Skeletal muscle satellite cell (primary cell): ENCODE measurements around the gene MOGAT3.

Experiments
- H3K27me3 ChIP-seq: 2 replicates; pipeline ENCODE4 v1.7.0; 2013; ENCODE audit warnings: low read length; ENCODE audit not compliant: control insufficient read depth, insufficient read depth
- H3K36me3 ChIP-seq: 2 replicates; pipeline ENCODE4 v1.7.0; 2013; ENCODE audit warnings: mild to moderate bottlenecking, control low read depth, low read length; ENCODE audit not compliant: insufficient read depth
- H3K4me1 ChIP-seq: 2 replicates; pipeline ENCODE4 v1.7.0; 2013; ENCODE audit warnings: low read length; ENCODE audit not compliant: control insufficient read depth, insufficient read depth
- H3K4me2 ChIP-seq: 2 replicates; pipeline ENCODE4 v1.7.0; 2013; ENCODE audit warnings: mild to moderate bottlenecking, low read length
- H3K4me3 ChIP-seq: 2 replicates; pipeline ENCODE4 v1.7.0; 2013; ENCODE audit warnings: low read length
- H3K9ac ChIP-seq: 2 replicates; pipeline ENCODE4 v1.7.0; 2013; ENCODE audit warnings: mild to moderate bottlenecking, low read depth, low read length, moderate library complexity
- H3K9me3 ChIP-seq: replicated peaks from 2 replicates; pipeline ENCODE4 v1.7.0; 2013; ENCODE audit warnings: mild to moderate bottlenecking, control low read depth, low read length

The MOGAT3 gene

GRCh38 chr7:101226721-101227120 is 25.9 kb upstream of the MOGAT3 start:
- H3K9me3 ChIP-seq = no peaks in the 10 kb centered on the region
- H3K4me3 ChIP-seq = no peak overlapping the region
- no peak overlapping the region for H3K9ac ChIP-seq
- no peak overlapping the region for H3K4me2 ChIP-seq
- H3K36me3 ChIP-seq = peaks cover 41% of the 10 kb centered on the region
- no peaks in the 10 kb centered on the region for H3K27me3 ChIP-seq
- no peaks in the 10 kb centered on the region for H3K4me1 ChIP-seq

GRCh38 chr7:101225650-101226049 is 24.8 kb upstream of the MOGAT3 start:
- no peaks in the 10 kb centered on the region for H3K9me3 ChIP-seq
- peaks cover 38% of the 10 kb centered on the region for H3K36me3 ChIP-seq
- H3K9ac ChIP-seq = no peak overlapping the region
- H3K27me3 ChIP-seq = no peaks in the 10 kb centered on the region
- no peak overlapping the region for H3K4me3 ChIP-seq
- no peak overlapping the region for H3K4me2 ChIP-seq
- no peaks in the 10 kb centered on the region for H3K4me1 ChIP-seq

GRCh38 chr7:101223528-101223927 is 22.7 kb upstream of the MOGAT3 start:
- Histone ChIP-seq H3K27me3 (no peaks in the 10 kb centered on the region), H3K9me3 (no peaks in the 10 kb centered on the region), H3K4me3 (no peak overlapping the region), H3K36me3 (peaks cover 38% of the 10 kb centered on the region), H3K4me2 (no peak overlapping the region), H3K9ac (no peak overlapping the region), H3K4me1 (peaks cover 10% of the 10 kb centered on the region)

DNA sequence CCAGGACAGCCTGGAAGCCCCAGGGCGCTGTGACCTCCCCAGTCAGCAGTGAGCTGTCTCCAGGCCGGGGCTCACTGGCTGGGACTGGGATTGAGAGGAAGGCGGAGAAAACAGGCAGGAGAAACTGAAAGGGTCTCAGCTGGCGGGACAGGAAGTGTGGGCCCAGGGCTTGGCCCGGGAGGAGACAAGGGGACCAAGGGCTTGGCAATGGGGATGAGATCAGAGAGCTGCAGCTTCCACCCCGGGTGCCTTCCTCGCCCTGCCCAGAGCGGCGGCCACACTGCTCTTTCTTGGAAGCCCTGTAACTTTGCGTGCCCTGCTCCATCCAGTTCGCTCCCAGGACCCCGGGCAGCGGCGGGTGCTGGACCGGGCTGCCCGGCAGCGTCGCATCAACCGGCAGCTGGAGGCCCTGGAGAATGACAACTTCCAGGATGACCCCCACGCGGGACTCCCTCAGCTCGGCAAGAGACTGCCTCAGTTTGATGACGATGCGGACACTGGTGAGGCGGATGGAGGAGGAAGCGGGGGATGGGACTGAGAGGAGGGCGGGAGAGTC is 21.5 kb upstream of the MOGAT3 start:
- Histone ChIP-seq H3K9me3 (no peaks in the 10 kb centered on the region), H3K9ac (no peak overlapping the region), H3K4me2 (no peak overlapping the region), H3K4me3 (no peak overlapping the region), H3K27me3 (no peaks in the 10 kb centered on the region), H3K4me1 (peaks cover 10% of the 10 kb centered on the region), H3K36me3 (peaks cover 32% of the 10 kb centered on the region)

DNA sequence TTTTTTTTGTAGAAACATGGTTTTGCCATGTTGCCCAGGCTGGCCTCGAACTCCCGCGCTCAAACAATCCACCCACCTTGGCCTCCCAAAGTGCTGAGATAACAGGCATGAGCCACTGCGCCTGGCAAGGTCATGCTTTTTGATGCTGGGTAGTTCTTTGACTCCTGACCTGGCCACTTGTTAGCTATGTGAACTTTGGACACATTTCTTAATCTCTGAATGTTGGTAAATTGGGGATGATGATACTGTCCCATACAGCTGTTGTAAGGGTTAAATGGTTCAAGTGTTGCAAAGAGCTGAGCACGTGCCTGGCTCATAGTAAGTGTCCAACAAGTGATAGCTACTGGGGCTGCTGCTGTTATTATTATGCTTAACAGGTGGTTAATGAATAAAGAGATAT is 19.5 kb upstream of the MOGAT3 start:
- Histone ChIP-seq H3K36me3 (peaks cover 34% of the 10 kb centered on the region), H3K9ac (no peak overlapping the region), H3K27me3 (no peaks in the 10 kb centered on the region), H3K9me3 (no peaks in the 10 kb centered on the region), H3K4me1 (peaks cover 23% of the 10 kb centered on the region), H3K4me3 (no peak overlapping the region), H3K4me2 (no peak overlapping the region)

DNA sequence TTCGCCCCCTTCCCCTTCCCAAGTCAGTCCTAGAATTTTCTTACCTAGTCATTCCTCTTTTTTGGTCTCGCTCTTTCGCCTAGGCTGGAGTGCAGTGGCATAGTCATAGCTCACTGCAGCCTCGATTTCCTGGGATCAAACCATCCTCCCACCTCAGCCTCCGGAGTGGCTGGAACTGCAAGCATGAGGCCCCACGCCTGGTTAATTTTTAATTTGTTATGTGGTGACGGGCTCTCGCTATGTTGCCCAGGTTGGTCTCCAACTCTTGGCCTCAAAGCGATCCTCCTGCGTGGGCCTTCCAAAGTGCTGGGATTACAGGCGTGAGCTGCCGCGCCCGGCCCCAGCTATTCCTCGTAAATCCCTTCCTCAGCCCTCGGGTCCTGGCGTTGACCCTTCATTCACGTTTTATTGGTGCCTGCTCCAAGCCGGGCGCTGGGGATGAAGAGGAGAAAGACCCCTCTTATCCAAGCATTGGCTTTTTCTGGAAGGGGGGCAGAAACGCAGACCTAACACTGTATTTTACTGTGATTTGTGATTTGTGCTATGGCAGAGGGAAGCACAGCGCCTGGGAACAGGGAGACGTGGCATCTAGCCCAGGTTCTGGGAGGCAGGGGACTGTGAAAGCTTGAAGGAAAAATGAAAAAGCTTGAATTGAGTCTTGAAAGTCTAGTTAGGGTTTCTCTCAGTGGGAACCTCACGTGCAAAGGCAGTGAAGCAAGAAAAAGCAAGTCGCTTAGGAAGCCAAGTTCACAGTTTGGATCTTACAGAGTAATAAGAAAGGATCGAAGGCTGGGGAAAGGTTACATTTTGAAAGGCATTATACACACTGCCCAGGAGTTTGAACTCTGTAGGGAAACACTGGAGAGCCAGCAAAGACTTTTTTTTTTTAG is 17.6 kb upstream of the MOGAT3 start:
- H3K4me3 ChIP-seq = peak overlapping the region; percentile 81
- H3K36me3 ChIP-seq = peaks cover 22% of the 10 kb centered on the region
- H3K27me3 ChIP-seq = no peaks in the 10 kb centered on the region
- peaks cover 30% of the 10 kb centered on the region for H3K4me1 ChIP-seq
- peak overlapping the region; percentile 86 for H3K9ac ChIP-seq
- H3K9me3 ChIP-seq = no peaks in the 10 kb centered on the region
- H3K4me2 ChIP-seq = peak overlapping the region; percentile 97

DNA sequence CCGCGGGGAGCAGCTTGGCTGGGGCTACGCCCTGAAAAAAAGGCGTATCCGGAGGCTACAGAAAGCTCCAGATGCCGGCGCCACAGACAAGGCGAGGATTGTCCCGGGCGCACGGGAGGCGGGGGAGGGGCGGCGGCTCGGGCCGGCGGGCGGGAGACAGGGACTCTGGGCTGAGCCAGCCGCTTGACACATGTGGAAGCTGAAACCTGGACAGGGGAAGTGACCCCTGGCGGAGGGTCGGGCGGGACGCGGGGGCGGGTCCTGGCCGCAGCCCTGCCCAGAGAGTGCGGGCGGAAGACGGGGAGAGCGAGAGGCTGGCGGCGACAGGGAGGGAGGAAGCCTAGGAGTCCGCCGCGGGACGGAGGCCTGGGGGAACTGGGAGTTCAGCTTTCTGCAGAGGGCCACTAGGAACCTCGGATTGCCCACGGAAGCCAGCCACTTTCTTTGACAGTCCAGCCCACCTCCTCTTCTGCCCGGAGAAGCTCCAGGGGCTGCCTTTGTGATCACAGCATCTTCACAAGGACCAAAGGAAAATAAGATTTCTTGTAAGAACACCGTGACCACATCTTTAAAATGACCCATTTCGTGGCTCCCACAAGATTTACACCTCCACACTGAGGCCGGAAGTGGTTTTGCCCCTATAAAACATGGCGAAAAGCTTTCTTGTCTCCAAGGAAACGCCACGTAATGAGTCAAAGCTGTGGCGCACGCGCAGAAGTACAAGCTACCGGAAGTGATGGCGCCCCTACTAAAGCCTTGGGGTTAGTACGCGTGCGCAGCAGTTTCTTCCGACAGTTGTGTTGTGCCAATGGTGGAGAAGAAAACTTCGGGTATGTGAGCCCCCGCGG is 16.8 kb upstream of the MOGAT3 start, which contains the start of the genes PLOD3 and ZNHIT1:
PLOD3 (minus strand) TSS at position 194 of the 848 bp plus-strand sequence. CDS start 307 bp downstream, outside the sequence.
ZNHIT1 (plus strand) TSS at position 778 of the 848 bp plus-strand sequence; CDS start at position 809, 31 bp downstream.
- H3K9me3 ChIP-seq = no peaks in the 10 kb centered on the region
- peaks cover 30% of the 10 kb centered on the region for H3K4me1 ChIP-seq
- H3K4me2 ChIP-seq = peak within 1 kb of the TSS; percentile 97
- peak within 1 kb of the TSS; percentile 86 for H3K9ac ChIP-seq
- H3K27me3 ChIP-seq = no peaks in the 10 kb centered on the region
- peaks cover 22% of the 10 kb centered on the region for H3K36me3 ChIP-seq
- peak within 1 kb of the TSS; percentile 81 for H3K4me3 ChIP-seq

GRCh38 chr7:101216860-101217387 is 16.1 kb upstream of the MOGAT3 start:
- peak overlapping the region; percentile 97 for H3K4me2 ChIP-seq
- peak overlapping the region; percentile 81 for H3K4me3 ChIP-seq
- H3K27me3 ChIP-seq = no peaks in the 10 kb centered on the region
- H3K9me3 ChIP-seq = no peaks in the 10 kb centered on the region
- peak overlapping the region; percentile 86 for H3K9ac ChIP-seq
- peaks cover 30% of the 10 kb centered on the region for H3K4me1 ChIP-seq
- H3K36me3 ChIP-seq = peaks cover 21% of the 10 kb centered on the region

DNA sequence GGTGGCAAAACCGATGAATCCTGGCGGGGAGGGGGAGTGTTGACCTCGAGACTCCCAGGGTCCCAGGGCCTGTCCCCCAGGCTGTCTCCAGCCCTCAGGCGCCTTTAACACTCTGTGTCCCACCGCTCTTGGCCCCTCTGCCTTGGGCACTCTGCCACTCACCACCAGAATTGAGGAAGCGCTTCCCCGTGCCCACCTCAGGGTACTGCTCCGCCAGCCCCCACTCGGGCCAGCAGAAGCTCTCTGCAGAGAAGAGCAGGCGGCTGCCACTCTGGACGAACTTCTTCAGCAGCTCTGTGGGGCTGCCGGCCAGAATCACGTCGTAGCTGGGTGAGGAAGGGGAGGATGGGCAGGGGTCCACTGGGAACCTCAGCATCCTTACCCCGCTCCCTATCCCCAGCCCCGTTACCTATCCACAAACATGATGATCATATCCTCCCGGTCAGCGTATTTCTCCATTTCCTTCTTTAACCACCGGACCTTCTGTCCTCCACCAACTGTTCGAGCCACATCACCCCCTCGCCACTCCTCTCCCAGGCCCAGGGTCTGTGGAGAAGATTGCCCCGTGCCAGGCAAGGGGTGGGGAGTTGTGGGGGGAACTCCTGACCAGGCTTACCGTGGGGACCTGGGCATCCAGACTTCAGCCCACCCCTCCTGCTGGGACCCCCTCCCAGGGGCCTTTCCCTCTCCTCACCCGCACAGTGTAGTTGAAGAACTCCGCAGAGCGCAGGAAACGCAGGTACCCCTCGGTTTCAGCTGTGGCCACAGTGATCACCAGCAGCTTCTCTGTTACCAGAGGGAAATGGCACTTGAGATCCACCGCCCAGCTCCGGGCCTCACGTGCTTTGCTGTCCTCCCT is 15.4 kb upstream of the MOGAT3 start:
- Histone ChIP-seq H3K27me3 (no peaks in the 10 kb centered on the region), H3K4me2 (peak overlapping the region; percentile 97), H3K9me3 (no peaks in the 10 kb centered on the region), H3K9ac (peak overlapping the region; percentile 86), H3K36me3 (peaks cover 23% of the 10 kb centered on the region), H3K4me1 (peaks cover 30% of the 10 kb centered on the region), H3K4me3 (peak overlapping the region; percentile 81)

GRCh38 chr7:101212014-101212413 is 11.2 kb upstream of the MOGAT3 start:
- H3K27me3 ChIP-seq = no peaks in the 10 kb centered on the region
- peaks cover 48% of the 10 kb centered on the region for H3K36me3 ChIP-seq
- H3K9me3 ChIP-seq = no peaks in the 10 kb centered on the region
- H3K4me2 ChIP-seq = no peak overlapping the region
- H3K4me3 ChIP-seq = no peak overlapping the region
- no peak overlapping the region for H3K9ac ChIP-seq
- peaks cover 21% of the 10 kb centered on the region for H3K4me1 ChIP-seq
